Upper lobe of left lung (tissue), 6 donors: ENCODE results near the gene RPS6KA2. TPM values are rescaled to one million over a fixed set of nuclear protein-coding genes. Genes with fewer than 3 reads are reported as not detected.

Source experiments
- ATAC-seq, 2 donors: fragments of 200-7000 bp; cut with Tn5 transposase; one replicate each; pipeline ENCODE4 v1.9.1; 2022; ENCODE audit warnings: mild to moderate bottlenecking in 2 of 2, moderate library complexity in 2 of 2; ENCODE audit not compliant: low FRiP score in 2 of 2
- DNase-seq, 2 donors: peaks; one replicate each; pipeline ENCODE4 v3.0.0-alpha.2; 2019 to 2020
- H3K27ac ChIP-seq, 4 donors: fragments of 200-600 bp; sonication (generic); one replicate each; pipeline ENCODE4 v1.5.1; 2016 to 2019
- H3K27me3 ChIP-seq, 4 donors: fragments of 200-600 bp; sonication (generic); one replicate each; pipeline ENCODE4 v1.5.1; 2017 to 2019
- H3K36me3 ChIP-seq, 4 donors: fragments of 200-600 bp; sonication (generic); one replicate each; pipeline ENCODE4 v1.5.1; 2016 to 2019
- H3K4me1 ChIP-seq, 4 donors: fragments of 200-600 bp; sonication (generic); one replicate each; pipeline ENCODE4 v1.5.1; 2018 to 2019
- H3K4me3 ChIP-seq, 4 donors: fragments of 200-600 bp; sonication (generic); one replicate each; pipeline ENCODE4 v1.5.1; 2017 to 2019; ENCODE audit warnings: mild to moderate bottlenecking in 2 of 4, moderate library complexity in 1 of 4
- H3K9me3 ChIP-seq, 4 donors: fragments of 200-600 bp; sonication (generic); one replicate each; pipeline ENCODE4 v1.5.1; 2018 to 2019
- EP300 ChIP-seq, 4 donors: sonication (generic); formaldehyde crosslinking; IDR thresholded peaks; one replicate each; pipeline ENCODE4 v1.5.1; 2017; ENCODE audit warnings: antibody characterized with exemption in 4 of 4, control low read depth in 2 of 4
- POLR2A ChIP-seq, 4 donors: fragments of 450-650 bp; IDR thresholded peaks; one replicate each; pipeline ENCODE4 v1.5.1; 2016 to 2017; ENCODE audit warnings: antibody characterized with exemption in 4 of 4, mild to moderate bottlenecking in 2 of 4
- POLR2AphosphoS5 ChIP-seq, 2 donors: sonication (generic); formaldehyde crosslinking; IDR thresholded peaks; one replicate each; pipeline ENCODE4 v1.5.1; 2017; ENCODE audit warnings: antibody characterized with exemption in 2 of 2
- WGBS, 2 donors: methylation state at CpG; one replicate each; pipeline ENCODE4 v1.1.5; 2017 to 2018; 5-methylcytosine and 5-hydroxymethylcytosine counted together
- total RNA-seq, 6 donors: library from RNA; depleted of rRNA in 4 of 6; stranded (reverse); fragments of >200 nt in 4 of 6; gene quantifications; one replicate each; pipeline versions ENCODE4 v1.1.0 to v1.2.1, GENCODE V29; 2016 to 2021
- TF ChIP-seq, protein P1 (sequence below), 6 experiments: fragments of 450-650 bp in 4 of 6; fragments of 200-600 bp in 2 of 6; sonication (generic) in 2 of 6; IDR thresholded peaks; one replicate each; pipeline ENCODE4 v1.5.1; 2016 to 2019; ENCODE audit warnings: antibody characterized with exemption in 6 of 6
- donor health status: DM: no; HTN: no; CAD: no; lungs with moderate emphysema.
- donor health status: DM: no; HTN: yes; CAD: no; lungs with severe emphysema.

Gene RPS6KA2
- total RNA-seq, 6 donors from 2014 or later: 101 to 233 (median 168) TPM

DNA sequence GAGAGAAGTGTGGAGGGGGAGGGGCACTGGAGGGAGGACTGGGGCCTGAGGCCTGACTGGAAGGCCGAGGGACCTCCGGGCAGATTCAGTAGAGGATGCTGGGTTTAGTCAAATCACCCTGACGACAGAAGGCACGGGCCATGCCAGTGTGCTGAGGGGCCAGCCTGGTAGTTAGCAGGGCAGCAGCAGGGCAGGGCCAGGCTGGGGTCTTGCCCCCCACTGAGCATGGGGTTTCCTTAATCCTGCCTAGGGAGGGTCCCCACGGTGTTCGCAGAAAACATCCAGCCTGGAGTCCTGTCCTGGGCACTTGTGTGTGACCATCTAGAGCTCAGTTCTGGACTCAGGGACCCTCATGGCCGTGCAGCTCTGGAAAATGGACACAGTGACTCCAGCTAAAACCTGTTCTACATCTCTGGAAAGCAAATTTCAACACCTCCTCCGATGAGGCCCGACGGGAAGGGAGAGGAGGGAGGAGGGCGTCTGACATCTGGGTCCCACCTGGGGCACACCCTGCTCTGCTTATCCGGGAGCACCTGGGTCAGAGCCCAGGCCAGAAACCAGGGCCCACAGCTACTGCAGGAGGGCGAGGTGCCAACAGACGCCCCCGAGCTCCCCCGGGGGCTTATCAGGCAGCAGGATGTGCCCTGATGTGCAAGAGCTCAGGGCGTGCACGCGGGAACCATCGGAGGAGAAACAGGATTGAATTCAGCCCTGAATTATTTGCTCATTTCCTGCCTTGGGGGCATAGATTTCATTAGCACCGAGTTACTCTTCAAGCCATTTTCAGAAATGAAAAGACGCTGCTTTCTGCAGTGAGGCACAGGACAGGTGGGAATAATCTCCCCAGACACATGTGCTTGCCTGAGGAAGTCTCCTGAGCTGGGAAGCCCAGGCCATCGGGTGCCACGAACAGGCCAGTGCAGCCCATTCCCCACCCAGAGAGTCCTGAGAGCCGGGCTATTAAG lies 166.3 kb downstream of the RPS6KA2 start:
- TF ChIP-seq POLR2AphosphoS5 (IDR thresholded peaks at IDR 0.05): no peak
- TF ChIP-seq EP300 (IDR thresholded peaks at IDR 0.05): no peak
- no peak for TF ChIP-seq POLR2A (IDR thresholded peaks at IDR 0.05)
- Histone ChIP-seq H3K9me3 (no peaks in the 10 kb centered on the region), H3K36me3 (peaks cover 12 to 76% (median 41%) of the 10 kb centered on the region in 4 donors), H3K4me3 (no peak overlapping the region), H3K27ac (no peak overlapping the region), H3K27me3 (no peaks in the 10 kb centered on the region), H3K4me1 (peaks cover 0 to 18% (median 12%) of the 10 kb centered on the region in 4 donors)
- ATAC-seq: peak in 1 of 2 donors; percentile 11
- DNase-seq: no peak
- WGBS, 2 donors: 59 to 68% methylated on average over 17 to 25 of the region's 25 CpGs

DNA sequence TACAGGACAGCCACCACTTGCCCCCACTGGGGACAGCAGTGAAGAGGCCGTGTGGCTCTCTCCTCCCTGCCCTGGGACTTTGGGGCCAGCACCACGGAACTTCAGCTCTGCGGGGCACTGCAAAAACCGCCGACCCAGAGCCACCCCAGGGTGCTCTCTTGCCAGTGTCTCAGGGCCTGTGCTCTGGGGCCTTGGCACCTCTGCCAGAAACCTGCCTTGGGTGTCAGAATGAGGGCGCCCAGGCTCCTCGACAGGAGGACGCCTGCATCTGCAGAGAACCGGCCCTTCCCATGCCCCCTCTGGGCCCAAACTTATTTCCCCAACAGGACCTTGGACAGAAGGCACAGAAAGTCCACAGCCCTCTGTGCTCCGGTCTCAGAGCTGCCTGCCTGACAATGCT lies 167.1 kb downstream of the RPS6KA2 start:
- no peak overlapping the region for H3K4me3 ChIP-seq
- DNase-seq (no peak), ATAC-seq (no peak)
- no peaks in the 10 kb centered on the region for H3K9me3 ChIP-seq
- peaks cover 12 to 75% (median 42%) of the 10 kb centered on the region in 4 donors for H3K36me3 ChIP-seq
- H3K27ac ChIP-seq: no peak overlapping the region
- H3K27me3 ChIP-seq: no peaks in the 10 kb centered on the region
- peaks cover 0 to 12% (median 9%) of the 10 kb centered on the region in 4 donors for H3K4me1 ChIP-seq
- WGBS, 2 donors: 95 to 97% methylated on average over 5 to 8 of the region's 10 CpGs
- TF ChIP-seq, protein P1, sequence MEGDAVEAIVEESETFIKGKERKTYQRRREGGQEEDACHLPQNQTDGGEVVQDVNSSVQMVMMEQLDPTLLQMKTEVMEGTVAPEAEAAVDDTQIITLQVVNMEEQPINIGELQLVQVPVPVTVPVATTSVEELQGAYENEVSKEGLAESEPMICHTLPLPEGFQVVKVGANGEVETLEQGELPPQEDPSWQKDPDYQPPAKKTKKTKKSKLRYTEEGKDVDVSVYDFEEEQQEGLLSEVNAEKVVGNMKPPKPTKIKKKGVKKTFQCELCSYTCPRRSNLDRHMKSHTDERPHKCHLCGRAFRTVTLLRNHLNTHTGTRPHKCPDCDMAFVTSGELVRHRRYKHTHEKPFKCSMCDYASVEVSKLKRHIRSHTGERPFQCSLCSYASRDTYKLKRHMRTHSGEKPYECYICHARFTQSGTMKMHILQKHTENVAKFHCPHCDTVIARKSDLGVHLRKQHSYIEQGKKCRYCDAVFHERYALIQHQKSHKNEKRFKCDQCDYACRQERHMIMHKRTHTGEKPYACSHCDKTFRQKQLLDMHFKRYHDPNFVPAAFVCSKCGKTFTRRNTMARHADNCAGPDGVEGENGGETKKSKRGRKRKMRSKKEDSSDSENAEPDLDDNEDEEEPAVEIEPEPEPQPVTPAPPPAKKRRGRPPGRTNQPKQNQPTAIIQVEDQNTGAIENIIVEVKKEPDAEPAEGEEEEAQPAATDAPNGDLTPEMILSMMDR (IDR thresholded peaks at IDR 0.05): no peak
- no peak for TF ChIP-seq POLR2AphosphoS5 (IDR thresholded peaks at IDR 0.05)
- TF ChIP-seq POLR2A (IDR thresholded peaks at IDR 0.05): no peak

DNA sequence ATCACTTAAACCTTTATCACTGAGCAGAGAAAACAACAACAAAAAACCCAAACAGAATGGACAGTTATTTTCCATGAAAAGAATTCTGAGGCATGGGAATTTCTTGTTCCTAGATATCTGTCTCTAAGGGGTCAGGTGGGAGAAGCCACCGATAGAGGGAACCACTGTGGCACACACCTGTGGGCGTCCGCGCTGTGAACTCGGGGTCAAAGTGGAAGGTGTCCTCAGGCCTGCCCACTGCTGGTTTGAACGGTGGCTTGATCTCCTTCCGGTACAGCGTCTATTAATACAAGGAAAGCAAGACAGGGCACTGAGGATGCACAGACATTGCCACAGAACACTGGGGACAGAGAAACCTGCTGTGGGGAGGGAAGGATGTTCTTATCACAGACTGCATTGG lies 167.8 kb downstream of the RPS6KA2 start:
- H3K36me3 ChIP-seq: peaks cover 9 to 69% (median 38%) of the 10 kb centered on the region in 4 donors
- no peak for ATAC-seq
- no peak overlapping the region for H3K4me3 ChIP-seq
- no peak for DNase-seq
- peaks cover 0 to 12% (median 9%) of the 10 kb centered on the region in 4 donors for H3K4me1 ChIP-seq
- H3K27ac ChIP-seq: no peak overlapping the region
- no peaks in the 10 kb centered on the region for H3K27me3 ChIP-seq
- no peaks in the 10 kb centered on the region for H3K9me3 ChIP-seq
- TF ChIP-seq EP300 (IDR thresholded peaks at IDR 0.05): no peak
- WGBS, 2 donors: 98 to 99% methylated on average over 8 of the region's 8 CpGs

DNA sequence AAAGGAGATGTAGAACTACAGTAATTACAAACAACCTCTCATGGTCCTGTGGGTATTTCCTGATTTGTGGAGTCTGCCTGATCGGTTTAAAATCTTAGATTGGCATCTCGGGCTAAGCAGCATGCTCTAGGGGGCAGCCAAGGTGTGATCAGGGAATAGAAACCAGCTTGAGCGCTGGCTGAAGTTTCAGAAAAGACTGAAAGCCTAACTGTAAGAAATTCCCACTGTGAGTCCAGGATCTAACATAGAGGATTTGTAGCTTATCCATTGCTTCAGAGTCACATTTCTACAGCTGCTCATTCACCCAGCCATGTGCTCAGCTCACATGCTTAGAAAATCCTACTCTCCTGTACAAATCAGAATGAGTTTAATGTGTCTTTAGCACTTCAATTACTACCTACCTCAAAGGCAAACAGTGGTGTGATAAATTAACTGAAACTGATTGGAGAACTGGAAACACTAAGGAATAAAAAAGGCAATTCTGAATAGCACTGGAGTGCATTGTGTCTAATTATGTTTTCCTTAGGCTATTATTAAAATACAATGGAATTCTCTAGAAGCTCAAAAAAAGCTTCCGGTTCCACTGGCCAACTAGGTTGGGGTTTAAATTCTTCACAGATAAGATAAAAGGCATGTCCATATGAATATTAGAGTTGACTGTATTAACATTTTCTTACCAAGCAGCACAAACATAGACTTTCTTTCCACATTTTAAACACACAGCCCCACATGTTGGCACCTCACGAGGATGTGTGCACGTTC lies 170.5 kb downstream of the RPS6KA2 start:
- Histone ChIP-seq H3K9me3 (no peaks in the 10 kb centered on the region), H3K27me3 (no peaks in the 10 kb centered on the region), H3K4me1 (peaks cover 0 to 12% (median 9%) of the 10 kb centered on the region in 4 donors), H3K4me3 (no peak overlapping the region), H3K36me3 (peaks cover 9 to 42% (median 18%) of the 10 kb centered on the region in 4 donors), H3K27ac (peak overlapping the region in 1 of 4 donors; percentile 12)
- ATAC-seq: no peak
- TF ChIP-seq EP300 (IDR thresholded peaks at IDR 0.05) (no peak), POLR2AphosphoS5 (IDR thresholded peaks at IDR 0.05) (no peak), POLR2A (IDR thresholded peaks at IDR 0.05) (no peak)
- TF ChIP-seq, protein P1 (IDR thresholded peaks at IDR 0.05): peak in 2 of 6 experiments; percentile 25 to 27
- 55 to 57% methylated on average over 6 of the region's 6 CpGs for WGBS, 2 donors
- DNase-seq: peak in 1 of 2 donors; percentile 49

DNA sequence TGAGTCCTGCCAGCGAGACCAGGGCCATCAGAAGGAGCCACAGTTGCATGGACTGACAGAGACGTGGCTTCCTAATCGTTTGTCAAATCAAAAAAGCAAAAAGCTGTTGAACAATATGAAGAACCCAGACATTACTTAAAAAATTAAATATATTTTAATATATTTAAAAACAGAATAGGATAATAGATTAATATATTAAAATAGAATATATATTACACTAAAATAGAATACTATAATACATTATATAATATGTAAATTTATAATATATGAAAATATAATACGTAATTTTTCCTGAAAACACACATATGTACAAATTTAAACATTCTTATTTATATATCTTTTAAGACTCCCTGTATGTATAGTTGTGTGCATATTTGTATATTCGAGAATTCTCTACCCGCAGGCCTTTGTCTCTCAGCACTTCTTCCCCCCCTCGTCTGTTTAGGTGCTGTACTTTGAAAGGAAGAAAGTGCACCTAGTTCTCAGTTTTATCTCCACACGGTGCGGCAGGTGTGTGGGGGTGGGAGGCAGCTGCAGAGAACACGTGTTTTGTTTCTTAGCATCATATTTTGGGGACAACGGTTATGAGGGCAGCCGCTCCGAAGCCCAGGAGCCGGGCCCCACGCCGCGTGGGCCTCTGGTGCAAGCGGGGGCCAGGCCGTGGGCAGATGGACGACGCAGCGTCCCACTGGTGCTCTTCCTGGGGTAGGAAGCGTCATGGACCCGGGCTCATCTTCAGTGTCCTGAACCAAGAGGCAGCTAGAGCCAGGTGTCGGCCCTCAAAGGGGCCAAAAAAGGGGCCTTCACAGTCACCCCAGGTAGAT lies 172.1 kb downstream of the RPS6KA2 start:
- ATAC-seq: no peak
- Histone ChIP-seq H3K4me1 (peaks cover 0 to 12% (median 9%) of the 10 kb centered on the region in 4 donors), H3K27ac (no peak overlapping the region), H3K4me3 (no peak overlapping the region), H3K27me3 (no peaks in the 10 kb centered on the region), H3K36me3 (peaks cover 9 to 42% (median 24%) of the 10 kb centered on the region in 4 donors), H3K9me3 (no peaks in the 10 kb centered on the region)
- WGBS, 2 donors: 91 to 96% methylated on average over 18 to 25 of the region's 25 CpGs
- TF ChIP-seq, protein P1 (IDR thresholded peaks at IDR 0.05): no peak
- no peak for TF ChIP-seq EP300 (IDR thresholded peaks at IDR 0.05)
- TF ChIP-seq POLR2A (IDR thresholded peaks at IDR 0.05): no peak
- TF ChIP-seq POLR2AphosphoS5 (IDR thresholded peaks at IDR 0.05): no peak
- DNase-seq: no peak
